Measurements from ENCODE around the gene PCLO. TPM values are rescaled to one million over a fixed set of nuclear protein-coding genes. Genes with fewer than 3 reads are reported as not detected.

The PCLO gene
- total RNA-seq, 4 donors from 2014 or later, result 1.4 to 5.8 (median 4.2) TPM

DNA sequence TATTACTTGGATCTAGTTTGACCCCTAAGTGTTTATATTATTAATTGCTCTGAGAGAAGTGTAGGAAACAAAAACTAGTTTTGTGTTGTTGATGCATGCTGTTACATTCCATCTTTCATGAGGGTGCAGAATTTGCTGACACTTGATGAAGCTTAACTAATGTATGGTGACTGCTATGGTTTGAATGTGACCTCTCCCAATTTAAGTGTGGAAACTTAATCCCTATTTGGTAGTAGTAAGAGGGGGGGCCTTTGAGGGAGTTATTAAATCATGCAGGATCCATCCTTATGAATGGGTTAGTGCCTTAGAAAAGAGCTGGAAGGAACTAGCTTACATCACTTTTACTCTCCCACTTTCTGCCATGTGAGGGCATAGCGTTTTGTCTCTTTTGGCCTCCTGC, 142.5 kb downstream of the PCLO start:
- intact Hi-C loops (cut with DNase I; ENCODE audit: low total_unique reads), result no loop called here
- no peak for TF ChIP-seq POLR2A (IDR thresholded peaks at IDR 0.05)
- TF ChIP-seq, protein P1, sequence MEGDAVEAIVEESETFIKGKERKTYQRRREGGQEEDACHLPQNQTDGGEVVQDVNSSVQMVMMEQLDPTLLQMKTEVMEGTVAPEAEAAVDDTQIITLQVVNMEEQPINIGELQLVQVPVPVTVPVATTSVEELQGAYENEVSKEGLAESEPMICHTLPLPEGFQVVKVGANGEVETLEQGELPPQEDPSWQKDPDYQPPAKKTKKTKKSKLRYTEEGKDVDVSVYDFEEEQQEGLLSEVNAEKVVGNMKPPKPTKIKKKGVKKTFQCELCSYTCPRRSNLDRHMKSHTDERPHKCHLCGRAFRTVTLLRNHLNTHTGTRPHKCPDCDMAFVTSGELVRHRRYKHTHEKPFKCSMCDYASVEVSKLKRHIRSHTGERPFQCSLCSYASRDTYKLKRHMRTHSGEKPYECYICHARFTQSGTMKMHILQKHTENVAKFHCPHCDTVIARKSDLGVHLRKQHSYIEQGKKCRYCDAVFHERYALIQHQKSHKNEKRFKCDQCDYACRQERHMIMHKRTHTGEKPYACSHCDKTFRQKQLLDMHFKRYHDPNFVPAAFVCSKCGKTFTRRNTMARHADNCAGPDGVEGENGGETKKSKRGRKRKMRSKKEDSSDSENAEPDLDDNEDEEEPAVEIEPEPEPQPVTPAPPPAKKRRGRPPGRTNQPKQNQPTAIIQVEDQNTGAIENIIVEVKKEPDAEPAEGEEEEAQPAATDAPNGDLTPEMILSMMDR (IDR thresholded peaks at IDR 0.05), result no peak
- H3K4me3 ChIP-seq (ENCODE audit: low read depth, poor library complexity, severe bottlenecking), result no peak overlapping the region
- no peak for DNase-seq (ENCODE audit: low spot score in 2 of 2)
- 80 to 81% methylated on average over 1 of the region's 1 CpG for WGBS, 2 donors

DNA sequence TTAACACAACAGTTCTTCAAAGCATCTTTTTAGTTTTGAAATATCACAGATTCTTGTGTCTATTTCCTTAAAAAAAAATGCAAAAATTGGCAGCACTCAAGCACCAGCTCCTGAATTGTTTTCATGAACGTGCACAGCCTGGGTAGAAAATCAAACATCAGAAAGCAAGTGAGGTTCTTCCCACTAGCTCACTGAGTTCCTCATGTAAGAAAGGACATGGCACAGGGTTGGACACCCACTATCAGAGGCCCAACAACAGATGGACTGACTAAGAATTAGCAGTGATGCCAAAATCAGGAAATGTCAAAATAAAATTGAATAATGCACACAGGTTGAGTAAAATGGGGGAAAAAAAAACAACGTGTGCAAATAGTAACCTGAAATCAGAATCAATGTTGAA, 146.8 kb downstream of the PCLO start:
- no peak for DNase-seq (ENCODE audit: low spot score in 2 of 2)
- intact Hi-C loops (cut with DNase I; ENCODE audit: low total_unique reads), result no loop called here
- TF ChIP-seq POLR2A (IDR thresholded peaks at IDR 0.05), result no peak
- TF ChIP-seq, protein P1 (IDR thresholded peaks at IDR 0.05), result no peak
- WGBS, 2 donors, result 38 to 45% methylated on average over 2 of the region's 2 CpGs
- H3K4me3 ChIP-seq (ENCODE audit: low read depth, poor library complexity, severe bottlenecking), result no peak overlapping the region

DNA sequence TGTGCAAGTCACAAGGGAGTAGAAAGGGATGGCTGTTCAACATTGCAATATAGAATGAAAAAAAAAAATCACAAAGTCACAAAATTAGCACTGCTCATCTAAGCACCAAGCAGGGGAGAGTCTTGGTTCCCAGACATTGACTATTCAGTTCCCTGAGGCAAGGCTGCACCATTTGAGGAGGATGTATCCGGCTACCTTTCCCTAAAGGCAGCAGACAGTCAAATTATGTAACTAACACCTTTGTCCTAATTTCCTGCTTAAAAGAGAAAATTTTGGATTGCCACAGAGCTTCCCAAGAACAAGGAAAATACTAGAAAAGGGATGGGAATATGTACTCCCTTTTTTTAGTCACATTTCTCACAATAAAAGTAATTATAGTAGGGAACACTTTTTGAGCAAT, 148.1 kb downstream of the PCLO start:
- intact Hi-C loops (cut with DNase I; ENCODE audit: low total_unique reads), result no loop called here
- no peak for TF ChIP-seq POLR2A (IDR thresholded peaks at IDR 0.05)
- TF ChIP-seq, protein P1 (IDR thresholded peaks at IDR 0.05), result no peak
- H3K4me3 ChIP-seq (ENCODE audit: low read depth, poor library complexity, severe bottlenecking), result no peak overlapping the region
- no peak for DNase-seq (ENCODE audit: low spot score in 2 of 2)
- WGBS, 2 donors, result 57 to 69% methylated on average over 1 of the region's 1 CpG

DNA sequence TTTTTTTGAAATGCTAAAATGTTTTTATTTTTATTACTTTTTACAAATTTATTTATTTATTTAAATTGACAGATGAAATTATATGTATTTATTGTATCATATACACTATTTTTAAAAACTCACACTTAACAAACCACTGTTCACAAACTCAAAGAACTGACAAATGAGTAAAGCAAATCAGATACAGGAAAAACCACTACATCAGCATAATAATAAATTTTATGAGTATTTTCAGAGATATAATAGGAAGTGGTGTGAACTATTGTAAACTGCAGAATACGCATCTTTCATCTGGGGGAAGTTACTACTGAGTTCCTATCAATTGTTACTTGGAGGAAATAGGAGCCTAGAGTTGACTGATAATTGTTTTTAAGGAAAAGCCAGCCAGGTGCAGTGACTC, 150.7 kb downstream of the PCLO start:
- 80 to 87% methylated on average over 1 of the region's 1 CpG for WGBS, 2 donors
- H3K4me3 ChIP-seq (ENCODE audit: low read depth, poor library complexity, severe bottlenecking), result no peak overlapping the region
- TF ChIP-seq, protein P1 (IDR thresholded peaks at IDR 0.05), result no peak
- no peak for TF ChIP-seq POLR2A (IDR thresholded peaks at IDR 0.05)
- intact Hi-C loops (cut with DNase I; ENCODE audit: low total_unique reads), result no loop called here
- no peak for DNase-seq (ENCODE audit: low spot score in 2 of 2)

DNA sequence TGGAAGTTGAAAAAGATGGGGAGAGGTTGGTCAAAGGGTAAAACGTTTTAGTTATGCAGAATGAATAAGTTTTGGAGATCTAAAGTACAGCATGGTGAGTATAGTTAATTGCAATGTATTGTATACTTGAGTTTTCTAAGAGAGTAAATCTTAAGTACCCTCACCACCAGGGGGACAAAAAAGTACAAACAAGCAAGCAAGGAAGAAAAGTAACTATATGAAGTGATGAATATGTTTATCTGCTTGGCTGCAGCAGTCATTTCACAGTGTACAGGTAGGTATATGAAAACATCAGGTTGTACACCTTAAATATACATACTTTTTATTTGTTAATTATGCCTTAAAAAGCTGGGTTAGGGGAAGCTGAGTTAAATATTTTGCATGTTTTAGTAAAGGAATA, 157.3 kb downstream of the PCLO start:
- TF ChIP-seq POLR2A (IDR thresholded peaks at IDR 0.05), result no peak
- TF ChIP-seq, protein P1 (IDR thresholded peaks at IDR 0.05), result no peak
- intact Hi-C loops (cut with DNase I; ENCODE audit: low total_unique reads), result no loop called here
- H3K4me3 ChIP-seq (ENCODE audit: low read depth, poor library complexity, severe bottlenecking), result no peak overlapping the region
- DNase-seq (ENCODE audit: low spot score in 2 of 2), result no peak
- 11 to 17% methylated on average over 1 of the region's 1 CpG for WGBS, 2 donors

DNA sequence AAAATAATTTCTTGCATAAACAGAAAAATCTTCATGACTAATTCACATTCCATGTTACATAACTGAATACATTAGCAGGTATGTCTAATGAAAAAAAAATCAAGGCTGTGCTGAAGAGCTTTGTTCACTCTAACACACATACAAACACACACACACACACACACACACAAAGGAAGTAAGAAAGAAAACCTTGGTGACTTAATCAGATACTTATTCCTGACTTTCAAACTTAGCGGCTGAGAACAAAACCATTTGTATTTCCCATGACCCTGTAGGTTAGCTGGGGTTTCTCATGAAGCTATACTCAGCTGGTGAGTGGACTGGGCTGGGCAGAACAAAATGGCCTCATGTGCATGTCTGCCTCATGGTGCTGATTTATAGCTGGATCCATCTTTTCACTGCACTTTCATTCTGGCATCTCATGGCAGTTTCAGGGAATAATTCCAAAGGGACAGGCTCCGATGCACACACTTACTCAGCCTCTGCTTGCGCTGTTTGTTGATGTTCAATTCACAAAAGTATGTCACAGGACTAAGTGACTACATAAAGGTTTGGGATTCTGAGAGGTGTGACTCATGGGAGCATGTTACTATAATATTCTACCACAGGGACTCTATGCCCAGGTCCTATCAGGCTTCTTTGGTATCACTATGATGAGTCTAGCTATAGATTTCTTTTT, 161.2 kb downstream of the PCLO start:
- TF ChIP-seq, protein P1 (IDR thresholded peaks at IDR 0.05), result no peak
- TF ChIP-seq POLR2A (IDR thresholded peaks at IDR 0.05), result no peak
- no peak for DNase-seq (ENCODE audit: low spot score in 2 of 2)
- no peak overlapping the region for H3K4me3 ChIP-seq (ENCODE audit: low read depth, poor library complexity, severe bottlenecking)
- 83 to 94% methylated on average over 3 of the region's 3 CpGs for WGBS, 2 donors
- intact Hi-C loops (cut with DNase I; ENCODE audit: low total_unique reads), result no loop called here
